Measurements from ENCODE around the gene BHLHE41. TPM values are rescaled to one million over a fixed set of nuclear protein-coding genes. Genes with fewer than 3 reads are reported as not detected.
A peak's percentile ranks its signal among the peaks of the same experiment; 100 is the strongest.

The BHLHE41 gene
- total and polyA plus RNA-seq, 4 donors, result 1.7 to 39.0 (median 6.7) TPM

GRCh38 chr12:26100666-26101349 lies 24.0 kb downstream of the BHLHE41 start:
- WGBS, 2 donors, result 55 to 68% methylated on average over 8 of the region's 8 CpGs
- no peak overlapping the region for H3K4me3 ChIP-seq
- no peak for TF ChIP-seq CTCF (IDR thresholded peaks at IDR 0.05; ENCODE audit: control extremely low read depth, extremely low read depth)

GRCh38 chr12:26097046-26097878 lies 27.6 kb downstream of the BHLHE41 start:
- Histone ChIP-seq H3K27ac (ENCODE audit: low read depth in 1 of 2, low read length in 1 of 2) (no peak overlapping the region), H3K9ac (ENCODE audit: insufficient read depth in 1 of 2, low read length in 2 of 2) (no peak overlapping the region), H3K9me3 (ENCODE audit: control insufficient read depth in 4 of 4, insufficient read depth in 3 of 4, low read length in 3 of 4) (no peaks in the 10 kb centered on the region), H3K4me3 (no peak overlapping the region), H3K4me1 (ENCODE audit: control insufficient read depth in 5 of 5, insufficient read depth in 5 of 5, low read length in 5 of 5) (peaks cover 0 to 9% (median 0%) of the 10 kb centered on the region in 5 donors), H3K27me3 (ENCODE audit: control insufficient read depth in 3 of 3, insufficient read depth in 3 of 3, low read length in 2 of 3) (no peaks in the 10 kb centered on the region), H3K36me3 (ENCODE audit: control insufficient read depth in 4 of 4, insufficient read depth in 4 of 4, low read length in 4 of 4) (no peaks in the 10 kb centered on the region)
- peak; percentile 89 for TF ChIP-seq CTCF (IDR thresholded peaks at IDR 0.05; ENCODE audit: control extremely low read depth, extremely low read depth)
- peak; percentile 86 for ATAC-seq (ENCODE audit: insufficient read depth, low FRiP score)
- peak; percentile 77 to 81 (median 80) for DNase-seq
- WGBS, 2 donors, result 15% methylated on average over 6 of the region's 6 CpGs

More at GRCh38 chr12:26100666-26101349, 24.0 kb downstream of the BHLHE41 start:
- no peaks in the 10 kb centered on the region for H3K27me3 ChIP-seq (ENCODE audit: control insufficient read depth in 3 of 3, insufficient read depth in 3 of 3, low read length in 2 of 3)
- no peaks in the 10 kb centered on the region for H3K9me3 ChIP-seq (ENCODE audit: control insufficient read depth in 4 of 4, insufficient read depth in 3 of 4, low read length in 3 of 4)
- no peak for DNase-seq
- H3K36me3 ChIP-seq (ENCODE audit: control insufficient read depth in 4 of 4, insufficient read depth in 4 of 4, low read length in 4 of 4), result no peaks in the 10 kb centered on the region
- H3K4me1 ChIP-seq (ENCODE audit: control insufficient read depth in 5 of 5, insufficient read depth in 5 of 5, low read length in 5 of 5), result no peaks in the 10 kb centered on the region
- H3K9ac ChIP-seq (ENCODE audit: insufficient read depth in 1 of 2, low read length in 2 of 2), result no peak overlapping the region
- no peak for ATAC-seq (ENCODE audit: insufficient read depth, low FRiP score)
- no peak overlapping the region for H3K27ac ChIP-seq (ENCODE audit: low read depth in 1 of 2, low read length in 1 of 2)

- no peak overlapping the region for H3K9ac ChIP-seq (ENCODE audit: insufficient read depth in 1 of 2, low read length in 2 of 2)
- H3K4me3 ChIP-seq, result no peak overlapping the region
- H3K27ac ChIP-seq (ENCODE audit: low read depth in 1 of 2, low read length in 1 of 2), result no peak overlapping the region
- no peak for TF ChIP-seq CTCF (IDR thresholded peaks at IDR 0.05; ENCODE audit: control extremely low read depth, extremely low read depth)
- H3K27me3 ChIP-seq (ENCODE audit: control insufficient read depth in 3 of 3, insufficient read depth in 3 of 3, low read length in 2 of 3), result no peaks in the 10 kb centered on the region
- no peak for ATAC-seq (ENCODE audit: insufficient read depth, low FRiP score)
- H3K36me3 ChIP-seq (ENCODE audit: control insufficient read depth in 4 of 4, insufficient read depth in 4 of 4, low read length in 4 of 4), result no peaks in the 10 kb centered on the region
- H3K4me1 ChIP-seq (ENCODE audit: control insufficient read depth in 5 of 5, insufficient read depth in 5 of 5, low read length in 5 of 5), result peaks cover 0 to 21% (median 0%) of the 10 kb centered on the region in 5 donors
- DNase-seq, result no peak
- WGBS, 2 donors, result 92 to 95% methylated on average over 2 of the region's 2 CpGs
- no peaks in the 10 kb centered on the region for H3K9me3 ChIP-seq (ENCODE audit: control insufficient read depth in 4 of 4, insufficient read depth in 3 of 4, low read length in 3 of 4)
These were observed 28.8 kb downstream of the BHLHE41 start for GRCh38 chr12:26096036-26096435.
